CD4-positive, alpha-beta T cell (primary cell): ENCODE results near the gene YPEL1. TPM values are rescaled to one million over a fixed set of nuclear protein-coding genes. Genes with fewer than 3 reads are reported as not detected.

ENCODE experiments used
- ATAC-seq: fragments of 200-7000 bp; cut with Tn5 transposase; one replicate; pipeline ENCODE4 v1.10.0; 2022; ENCODE audit warnings: mild to moderate bottlenecking; ENCODE audit not compliant: poor library complexity
- CTCF ChIA-PET: fragments of 350-600 bp; sonication (Branson Sonifier 250); formaldehyde crosslinking; loops from one replicate; lab custom pipeline; 2021; ENCODE audit warnings: antibody characterized with exemption, inconsistent platforms; lab: Charles Lee
- POLR2A ChIA-PET: fragments of 350-600 bp; sonication (Branson Sonifier 250); formaldehyde crosslinking; loops from one replicate; lab custom pipeline; 2021; ENCODE audit warnings: antibody characterized with exemption, inconsistent platforms; lab: Charles Lee
- DNase-seq, 14 experiments: peaks; one replicate each; pipeline ENCODE4 v3.0.0-alpha.2; 2013 to 2020; ENCODE audit warnings: mixed read lengths in 2 of 14
- H3K27ac ChIP-seq, 2 donors: one replicate each; pipeline versions ENCODE4 v1.5.1 to v1.7.0; 2013; ENCODE audit warnings: low read length in 2 of 2, low read depth in 1 of 2, mild to moderate bottlenecking in 1 of 2
- H3K27me3 ChIP-seq, 2 experiments: 1 replicate in 1 of 2; 2 replicates in 1 of 2; pipeline versions ENCODE4 v1.6.1 to v1.7.0; 2013; ENCODE audit warnings: low read length in 2 of 2, control low read depth in 1 of 2, mild to moderate bottlenecking in 1 of 2, moderate library complexity in 1 of 2; ENCODE audit not compliant: insufficient read depth in 2 of 2, control insufficient read depth in 1 of 2
- H3K36me3 ChIP-seq: one replicate; pipeline ENCODE4 v1.6.1; 2013; ENCODE audit warnings: low read length, control low read depth; ENCODE audit not compliant: insufficient read depth
- H3K4me1 ChIP-seq: one replicate; pipeline ENCODE4 v1.6.1; 2013; ENCODE audit warnings: low read length, control low read depth; ENCODE audit not compliant: insufficient read depth
- H3K4me3 ChIP-seq: one replicate; pipeline ENCODE4 v1.5.1; 2013; ENCODE audit warnings: mild to moderate bottlenecking, low read length, moderate library complexity
- H3K9me3 ChIP-seq, 2 experiments: 1 replicate in 1 of 2; 2 replicates in 1 of 2; pipeline versions ENCODE4 v1.6.1 to v1.7.0; 2013; ENCODE audit warnings: low read length in 2 of 2, mild to moderate bottlenecking in 2 of 2, control low read depth in 1 of 2, moderate library complexity in 1 of 2; ENCODE audit not compliant: control insufficient read depth in 1 of 2, insufficient read depth in 1 of 2
- H3K27ac Mint-ChIP-seq: one replicate; pipeline ENCODE4 v1.8.0; 2020; ENCODE audit warnings: mixed read lengths
- H3K27me3 Mint-ChIP-seq: one replicate; pipeline ENCODE4 v1.8.0; 2021; ENCODE audit warnings: mixed read lengths
- H3K36me3 Mint-ChIP-seq: one replicate; pipeline ENCODE4 v1.8.0; 2021; ENCODE audit warnings: low read depth, mixed read lengths
- H3K4me1 Mint-ChIP-seq: one replicate; pipeline ENCODE4 v1.8.0; 2021; ENCODE audit warnings: low read depth, mixed read lengths
- H3K4me3 Mint-ChIP-seq: one replicate; pipeline ENCODE4 v1.8.0; 2020; ENCODE audit warnings: mild to moderate bottlenecking, mixed read lengths
- H3K9me3 Mint-ChIP-seq: one replicate; pipeline ENCODE4 v1.8.0; 2020; ENCODE audit warnings: mixed read lengths
- intact Hi-C, 2 experiments: fragments of 100-400 bp; cut with DNase I in 1 of 2; cut with micrococcal nuclease in 1 of 2; formaldehyde crosslinking; loops; one replicate each; pipeline versions ENCODE4 v1.15.1 to v1.9.0; 2023 to 2025; cut with DNase I, micrococcal nuclease
- polyA plus RNA-seq, 2 donors: library from polyadenylated mRNA; unstranded; fragments of 120-200 nt; gene quantifications; one replicate each; pipeline ENCODE4 v1.2.1, GENCODE V29; 2013
- total RNA-seq, 174 experiments: library from RNA in 2 of 174; stranded (reverse) in 2 of 174; gene quantifications; one replicate each; pipeline ENCODE4 v1.2.3 and lab custom pipeline; 2021 to 2026
- TF ChIP-seq, protein P1 (sequence below): fragments of 200-600 bp; IDR thresholded peaks from one replicate; pipeline ENCODE4 v1.8.0; 2022; ENCODE audit warnings: antibody characterized with exemption, mild to moderate bottlenecking

YPEL1 gene, protein sequence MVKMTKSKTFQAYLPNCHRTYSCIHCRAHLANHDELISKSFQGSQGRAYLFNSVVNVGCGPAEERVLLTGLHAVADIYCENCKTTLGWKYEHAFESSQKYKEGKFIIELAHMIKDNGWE
- 1 to 10 TPM; 2.3 to 2.6 TPM for total RNA-seq
- polyA plus RNA-seq (2013, experiment 1 of 2): 5.7 TPM
- 5.2 TPM for polyA plus RNA-seq (2013, experiment 2 of 2)
- 0.04 to 27.1 (median 6.8) reads per million in 172 experiments for total RNA-seq (lab: John Stamatoyannopoulos, UW)

DNA sequence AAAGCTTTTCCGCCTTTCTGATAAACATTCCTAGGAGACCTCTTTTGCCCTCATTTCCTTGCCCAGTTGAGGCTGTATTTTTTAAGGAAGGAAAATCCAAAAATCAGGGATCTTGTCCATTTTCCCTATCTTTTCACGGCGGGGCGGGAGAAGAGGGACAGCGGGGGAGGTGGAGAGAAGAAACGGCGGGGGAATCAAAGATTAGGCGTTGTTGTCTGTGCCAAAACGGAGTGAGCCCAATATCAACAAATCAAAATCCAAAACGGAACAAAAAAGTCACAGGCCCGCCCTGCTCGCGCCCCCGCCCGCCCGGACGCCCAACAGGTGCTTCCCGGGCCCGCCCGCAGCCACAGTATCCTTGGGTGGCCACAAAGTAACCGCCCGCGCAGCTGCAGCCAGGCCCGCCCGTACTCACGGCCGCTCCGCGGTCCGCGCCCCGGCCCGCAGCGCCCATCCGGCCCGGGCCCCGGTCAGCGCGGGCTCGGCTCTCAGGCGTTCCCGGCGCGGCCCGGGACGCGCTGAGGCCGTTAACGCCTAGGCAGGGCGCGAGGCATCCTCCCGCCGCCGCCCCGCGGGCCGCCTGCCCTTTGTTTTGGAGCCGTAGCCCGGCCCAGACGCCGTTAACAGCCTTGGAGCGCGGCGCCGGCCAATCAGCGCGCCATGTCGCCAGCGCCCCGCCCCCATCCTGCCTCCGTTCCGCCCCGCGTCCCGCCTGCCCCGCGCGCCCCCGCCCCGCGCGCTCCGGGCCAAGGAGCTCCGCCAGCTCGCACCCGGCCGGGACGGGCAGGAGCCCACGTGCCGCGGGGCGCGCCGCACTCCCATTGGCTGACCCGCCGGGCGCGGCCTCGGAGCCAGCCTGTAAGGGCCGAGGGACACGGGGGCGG is at the start of gene YPEL1:
Gene YPEL1, minus strand, starts transcription at position 595 of the 884 bp plus-strand sequence. CDS start 25,050 bp downstream, outside the sequence.
- Mint-ChIP-seq H3K9me3 (no peaks in the 10 kb centered on the region), H3K4me3 (peak within 1 kb of the TSS; percentile 80), H3K27ac (peak within 1 kb of the TSS; percentile 79), H3K36me3 (no peaks in the 10 kb centered on the region), H3K27me3 (no peaks in the 10 kb centered on the region), H3K4me1 (peaks cover 14% of the 10 kb centered on the region)
- CTCF ChIA-PET: interaction anchor here (1.1 to 1.5 kb wide), 4 partner anchors 22 to 203 kb away, joined by 3 to 5 read pairs (median 4); partner anchors contain the start of gene YDJC
- TF ChIP-seq, protein P1, sequence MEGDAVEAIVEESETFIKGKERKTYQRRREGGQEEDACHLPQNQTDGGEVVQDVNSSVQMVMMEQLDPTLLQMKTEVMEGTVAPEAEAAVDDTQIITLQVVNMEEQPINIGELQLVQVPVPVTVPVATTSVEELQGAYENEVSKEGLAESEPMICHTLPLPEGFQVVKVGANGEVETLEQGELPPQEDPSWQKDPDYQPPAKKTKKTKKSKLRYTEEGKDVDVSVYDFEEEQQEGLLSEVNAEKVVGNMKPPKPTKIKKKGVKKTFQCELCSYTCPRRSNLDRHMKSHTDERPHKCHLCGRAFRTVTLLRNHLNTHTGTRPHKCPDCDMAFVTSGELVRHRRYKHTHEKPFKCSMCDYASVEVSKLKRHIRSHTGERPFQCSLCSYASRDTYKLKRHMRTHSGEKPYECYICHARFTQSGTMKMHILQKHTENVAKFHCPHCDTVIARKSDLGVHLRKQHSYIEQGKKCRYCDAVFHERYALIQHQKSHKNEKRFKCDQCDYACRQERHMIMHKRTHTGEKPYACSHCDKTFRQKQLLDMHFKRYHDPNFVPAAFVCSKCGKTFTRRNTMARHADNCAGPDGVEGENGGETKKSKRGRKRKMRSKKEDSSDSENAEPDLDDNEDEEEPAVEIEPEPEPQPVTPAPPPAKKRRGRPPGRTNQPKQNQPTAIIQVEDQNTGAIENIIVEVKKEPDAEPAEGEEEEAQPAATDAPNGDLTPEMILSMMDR: no peak
- Histone ChIP-seq H3K4me1 (peaks cover 23% of the 10 kb centered on the region), H3K36me3 (no peaks in the 10 kb centered on the region), H3K9me3 (no peaks in the 10 kb centered on the region), H3K4me3 (peak within 1 kb of the TSS; percentile 56), H3K27ac (peak within 1 kb of the TSS; percentile 57 to 59), H3K27me3 (no peaks in the 10 kb centered on the region)
- POLR2A ChIA-PET: interaction anchor here (0.7 to 1.8 kb wide), 10 partner anchors 9 to 132 kb away, joined by 3 to 10 read pairs (median 4); partner anchors contain the start of genes MAPK1, SDF2L1 and YDJC
- intact Hi-C loops: loop anchor here in 1 of 2 experiments (2.0 kb wide), 1 partner anchor 131 kb away; the partner anchor contains the start of gene MAPK1
- DNase-seq (peak; percentile 91 to 99 (median 96)), ATAC-seq (peak; percentile 94)

DNA sequence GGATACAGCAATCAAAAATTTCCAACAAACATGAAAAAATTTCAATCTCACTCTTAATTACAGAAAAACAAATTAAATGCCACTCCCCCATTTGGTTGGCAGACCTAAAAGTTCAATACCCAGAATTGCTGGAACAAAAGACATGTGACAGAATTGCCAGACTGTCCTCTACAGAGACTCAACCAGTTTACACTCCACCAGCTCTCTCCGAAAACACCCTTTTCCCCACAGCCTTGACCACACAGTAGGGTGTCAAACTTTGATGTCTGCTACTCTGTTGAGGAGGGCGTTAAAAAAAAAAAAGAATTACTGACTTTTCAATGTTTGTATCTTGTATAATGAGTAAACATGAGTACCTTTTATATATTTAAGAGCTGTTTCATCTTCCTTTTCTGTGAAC is 44.7 kb upstream of the YPEL1 start:
- ChIA-PET CTCF (interaction anchor here (0.9 kb wide), 2 partner anchors 15 to 172 kb away, joined by 3 read pairs; partner anchors contain the start of gene PPM1F), POLR2A (interaction anchor here (0.6 kb wide), 1 partner anchor 10 kb away, joined by 3 read pairs; no protein-coding TSS in a partner anchor)
- H3K27ac ChIP-seq: no peak overlapping the region
- Mint-ChIP-seq H3K36me3 (peaks cover 49% of the 10 kb centered on the region), H3K4me3 (no peak overlapping the region), H3K27ac (no peak overlapping the region), H3K27me3 (no peaks in the 10 kb centered on the region), H3K9me3 (no peaks in the 10 kb centered on the region), H3K4me1 (no peaks in the 10 kb centered on the region)
- intact Hi-C loops: no loop called here
- H3K27me3 ChIP-seq: no peaks in the 10 kb centered on the region
- TF ChIP-seq, protein P1: no peak
- DNase-seq (peak in 3 of 14 experiments; percentile 15 to 39 (median 22)), ATAC-seq (no peak)
- H3K4me1 ChIP-seq: no peaks in the 10 kb centered on the region
- H3K4me3 ChIP-seq: no peak overlapping the region
- H3K36me3 ChIP-seq: peaks cover 39% of the 10 kb centered on the region
- H3K9me3 ChIP-seq: no peaks in the 10 kb centered on the region

DNA sequence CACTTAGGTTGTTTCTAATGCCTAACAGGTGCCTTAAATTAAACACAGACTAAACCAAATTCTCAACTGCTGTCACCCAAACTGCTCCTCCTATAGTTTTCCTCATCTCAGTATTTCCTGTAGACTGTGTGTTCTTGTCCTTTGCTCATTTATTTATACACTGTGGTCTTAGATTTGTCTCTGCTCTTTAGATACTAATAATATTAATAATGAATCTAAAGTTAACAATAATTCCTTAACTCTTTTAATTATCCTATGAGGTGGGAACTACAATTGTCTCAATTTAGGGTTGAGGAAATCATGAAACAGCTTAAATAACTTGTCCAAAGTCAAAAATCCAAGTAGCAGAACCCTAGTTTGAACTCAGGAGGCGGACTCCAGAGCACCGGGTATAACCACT is 43.9 kb upstream of the YPEL1 start:
- H3K27me3 Mint-ChIP-seq: no peaks in the 10 kb centered on the region
- ChIA-PET POLR2A (no interaction called here), CTCF (interaction anchor here (0.9 kb wide), 1 partner anchor 173 kb away, joined by 3 read pairs; the partner anchor contains the start of gene PPM1F)
- Histone ChIP-seq H3K36me3 (peaks cover 32% of the 10 kb centered on the region), H3K4me1 (no peaks in the 10 kb centered on the region), H3K27ac (no peak overlapping the region), H3K27me3 (no peaks in the 10 kb centered on the region), H3K9me3 (no peaks in the 10 kb centered on the region), H3K4me3 (no peak overlapping the region)
- peaks cover 49% of the 10 kb centered on the region for H3K36me3 Mint-ChIP-seq
- H3K27ac Mint-ChIP-seq: no peak overlapping the region
- TF ChIP-seq, protein P1: no peak
- DNase-seq (no peak), ATAC-seq (no peak)
- no peaks in the 10 kb centered on the region for H3K9me3 Mint-ChIP-seq
- no peak overlapping the region for H3K4me3 Mint-ChIP-seq
- no peaks in the 10 kb centered on the region for H3K4me1 Mint-ChIP-seq
- intact Hi-C loops: no loop called here
